ENCODE data around the gene TRPM2.

TRPM2 gene

GRCh38 chr21:44437696-44438431 lies 84.4 kb downstream of the TRPM2 start:
- no peak overlapping the region for H3K4me3 ChIP-seq (ENCODE audit: low read length)
- H3K36me3 ChIP-seq (replicated peaks; ENCODE audit: low read depth, low read length), result no peaks in the 10 kb centered on the region
- H3K4me2 ChIP-seq (ENCODE audit: low read length), result no peak overlapping the region
- no peaks in the 10 kb centered on the region for H4K20me1 ChIP-seq (ENCODE audit: insufficient read depth, low read length)
- H3K9me3 ChIP-seq (ENCODE audit: insufficient read depth, low read length), result no peaks in the 10 kb centered on the region
- no peak for TF ChIP-seq CTCF (IDR thresholded peaks at IDR 0.05; ENCODE audit: low read depth, low read length)
- TF ChIP-seq EZH2phosphoT487 (IDR thresholded peaks at IDR 0.05; ENCODE audit: low read depth), result no peak
- H3K79me2 ChIP-seq (ENCODE audit: low read length), result no peaks in the 10 kb centered on the region
- no peak overlapping the region for H3K27ac ChIP-seq (ENCODE audit: low read length)
- no peak overlapping the region for H2AFZ ChIP-seq (ENCODE audit: low read depth, low read length)
- H3K27me3 ChIP-seq (ENCODE audit: low read depth, low read length), result no peaks in the 10 kb centered on the region
- no peaks in the 10 kb centered on the region for H3K4me1 ChIP-seq (ENCODE audit: low read length)
- H3K9ac ChIP-seq (ENCODE audit: low read length), result no peak overlapping the region

GRCh38 chr21:44438531-44439210 lies 85.2 kb downstream of the TRPM2 start:
- TF ChIP-seq EZH2phosphoT487 (IDR thresholded peaks at IDR 0.05; ENCODE audit: low read depth), result no peak
- Histone ChIP-seq H3K4me1 (ENCODE audit: low read length) (no peaks in the 10 kb centered on the region), H3K27ac (ENCODE audit: low read length) (no peak overlapping the region), H3K36me3 (replicated peaks; ENCODE audit: low read depth, low read length) (no peaks in the 10 kb centered on the region), H3K9me3 (ENCODE audit: insufficient read depth, low read length) (no peaks in the 10 kb centered on the region), H3K4me3 (ENCODE audit: low read length) (no peak overlapping the region), H2AFZ (ENCODE audit: low read depth, low read length) (no peak overlapping the region), H3K79me2 (ENCODE audit: low read length) (no peaks in the 10 kb centered on the region), H4K20me1 (ENCODE audit: insufficient read depth, low read length) (no peaks in the 10 kb centered on the region), H3K27me3 (ENCODE audit: low read depth, low read length) (no peaks in the 10 kb centered on the region), H3K9ac (ENCODE audit: low read length) (no peak overlapping the region), H3K4me2 (ENCODE audit: low read length) (no peak overlapping the region)

GRCh38 chr21:44439211-44439600 lies 85.8 kb downstream of the TRPM2 start:
- TF ChIP-seq EZH2phosphoT487 (IDR thresholded peaks at IDR 0.05; ENCODE audit: low read depth) (no peak), CTCF (IDR thresholded peaks at IDR 0.05; ENCODE audit: low read depth, low read length) (no peak)
- Histone ChIP-seq H3K9ac (ENCODE audit: low read length) (no peak overlapping the region), H4K20me1 (ENCODE audit: insufficient read depth, low read length) (no peaks in the 10 kb centered on the region), H3K27ac (ENCODE audit: low read length) (no peak overlapping the region), H2AFZ (ENCODE audit: low read depth, low read length) (no peak overlapping the region), H3K9me3 (ENCODE audit: insufficient read depth, low read length) (no peaks in the 10 kb centered on the region), H3K79me2 (ENCODE audit: low read length) (no peaks in the 10 kb centered on the region), H3K36me3 (replicated peaks; ENCODE audit: low read depth, low read length) (peaks cover under 1% of the 10 kb centered on the region), H3K4me3 (ENCODE audit: low read length) (no peak overlapping the region), H3K4me1 (ENCODE audit: low read length) (no peaks in the 10 kb centered on the region), H3K4me2 (ENCODE audit: low read length) (no peak overlapping the region), H3K27me3 (ENCODE audit: low read depth, low read length) (no peaks in the 10 kb centered on the region)

- no peak overlapping the region for H3K4me3 ChIP-seq (ENCODE audit: low read length)
- H3K79me2 ChIP-seq (ENCODE audit: low read length), result no peaks in the 10 kb centered on the region
- H3K36me3 ChIP-seq (replicated peaks; ENCODE audit: low read depth, low read length), result peaks cover 4% of the 10 kb centered on the region
- H3K27me3 ChIP-seq (ENCODE audit: low read depth, low read length), result no peaks in the 10 kb centered on the region
- H3K9ac ChIP-seq (ENCODE audit: low read length), result no peak overlapping the region
- H3K4me1 ChIP-seq (ENCODE audit: low read length), result peaks cover 5% of the 10 kb centered on the region; the same call in 1 of the 2 replicates
- no peak for TF ChIP-seq EZH2phosphoT487 (IDR thresholded peaks at IDR 0.05; ENCODE audit: low read depth)
- no peak for TF ChIP-seq CTCF (IDR thresholded peaks at IDR 0.05; ENCODE audit: low read depth, low read length)
- no peaks in the 10 kb centered on the region for H3K9me3 ChIP-seq (ENCODE audit: insufficient read depth, low read length)
- no peak overlapping the region for H3K27ac ChIP-seq (ENCODE audit: low read length)
- no peak overlapping the region for H2AFZ ChIP-seq (ENCODE audit: low read depth, low read length)
- no peak overlapping the region for H3K4me2 ChIP-seq (ENCODE audit: low read length)
- H4K20me1 ChIP-seq (ENCODE audit: insufficient read depth, low read length), result no peaks in the 10 kb centered on the region
These were observed 87.0 kb downstream of the TRPM2 start for GRCh38 chr21:44440241-44441040.

All from OCI-LY3 (cell line).